Measurements from ENCODE around the gene MESP2.

DNA sequence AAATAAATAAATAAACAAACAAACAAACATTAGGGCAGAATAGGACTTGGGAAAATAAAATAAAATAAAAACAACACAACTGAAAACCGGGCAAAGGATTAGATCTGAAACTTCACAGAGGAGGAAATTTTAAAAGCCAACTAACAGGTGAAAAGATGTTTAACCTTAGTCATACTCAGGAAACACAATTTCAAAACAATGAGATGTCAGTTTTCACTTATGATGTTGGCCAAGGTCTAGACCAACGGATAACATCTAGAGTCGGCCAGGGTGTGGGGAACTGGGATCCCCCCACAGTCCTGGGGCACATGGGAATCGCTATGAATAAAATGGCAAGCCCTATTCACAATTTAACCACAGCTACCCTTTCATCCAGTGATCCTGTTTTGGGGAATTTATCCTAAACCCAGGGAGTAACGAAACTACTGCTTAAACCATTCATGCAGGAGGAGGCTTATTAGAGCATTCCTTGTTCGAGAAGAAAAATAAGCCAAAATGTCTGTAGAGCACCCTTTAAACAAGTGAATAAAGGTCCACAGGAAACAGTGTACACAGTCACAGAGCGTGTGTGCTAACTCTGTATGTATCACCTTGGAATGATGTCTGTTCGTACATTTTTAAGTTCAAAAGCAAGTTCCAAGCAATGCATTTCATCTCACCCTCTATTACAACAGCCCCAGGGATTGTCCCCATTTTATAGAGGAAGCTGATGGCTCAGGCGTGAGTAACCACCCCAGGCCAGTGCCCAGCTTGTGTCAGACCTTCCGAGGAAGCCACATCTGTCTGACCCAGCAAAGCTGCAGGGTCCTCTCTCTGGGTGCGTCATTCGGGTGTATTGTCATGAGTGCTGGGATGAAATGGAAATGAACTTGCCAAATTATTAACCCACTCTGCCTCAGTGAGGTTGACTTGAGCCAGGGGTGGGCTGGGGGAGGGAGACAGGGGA lies 44.8 kb downstream of the MESP2 start:
- TF ChIP-seq EZH2phosphoT487 (IDR thresholded peaks at IDR 0.05; ENCODE audit: insufficient read depth, low read depth) (no peak), EZH2 (IDR thresholded peaks at IDR 0.05; ENCODE audit: insufficient read depth, poor library complexity, severe bottlenecking) (no peak)

Data from GM23248 (cell line).